Esophagus squamous epithelium (tissue), 5 donors: ENCODE data around the gene MOV10. TPM values are rescaled to one million over a fixed set of nuclear protein-coding genes. Genes with fewer than 3 reads are reported as not detected.

ENCODE experiments used
- DNase-seq: peaks from one replicate; lab custom pipeline; 2025; lab: John Stamatoyannopoulos, UW
- H3K27ac ChIP-seq, 4 donors: fragments of 200-600 bp; sonication (generic); one replicate each; pipeline ENCODE4 v1.5.1; 2016 to 2019; ENCODE audit warnings: mild to moderate bottlenecking in 1 of 4
- H3K27me3 ChIP-seq, 4 donors: fragments of 200-600 bp; sonication (generic); 1 replicate in 3 of 4; 2 replicates in 1 of 4; pipeline versions ENCODE4 v1.5.1 to v1.6.0; 2017 to 2021; ENCODE audit warnings: antibody characterized with exemption in 1 of 4
- H3K36me3 ChIP-seq, 3 donors: fragments of 200-600 bp; sonication (generic); one replicate each; pipeline ENCODE4 v1.5.1; 2016 to 2019
- H3K4me1 ChIP-seq, 3 donors: fragments of 200-600 bp; sonication (generic); one replicate each; pipeline ENCODE4 v1.5.1; 2017 to 2019
- H3K4me3 ChIP-seq, 4 donors: fragments of 200-600 bp; sonication (generic); 1 replicate in 3 of 4; 2 replicates in 1 of 4; pipeline ENCODE4 v1.5.1; 2016 to 2019; ENCODE audit warnings: mild to moderate bottlenecking in 2 of 4, moderate library complexity in 1 of 4
- H3K9me3 ChIP-seq, 3 donors: fragments of 200-600 bp; sonication (generic); one replicate each; pipeline ENCODE4 v1.5.1; 2016 to 2019
- POLR2A ChIP-seq, 4 donors: fragments of 450-650 bp; IDR thresholded peaks; one replicate each; pipeline ENCODE4 v1.6.1; 2017; ENCODE audit warnings: antibody characterized with exemption in 4 of 4, mild to moderate bottlenecking in 4 of 4, moderate library complexity in 3 of 4
- WGBS, 2 donors: methylation state at CpG; one replicate each; pipeline ENCODE4 v1.1.5; 2018; 5-methylcytosine and 5-hydroxymethylcytosine counted together
- intact Hi-C: fragments of 100-400 bp; cut with DNase I; formaldehyde crosslinking; loops from one replicate; pipeline ENCODE4 v1.15.0; 2022
- total RNA-seq, 4 donors: library from RNA; depleted of rRNA; stranded (reverse); fragments of >200 nt; gene quantifications; one replicate each; pipeline ENCODE4 v1.1.0, GENCODE V29; 2016
- TF ChIP-seq, protein P1 (sequence below), 6 experiments: fragments of 450-650 bp in 4 of 6; fragments of 200-600 bp in 2 of 6; sonication (generic) in 2 of 6; IDR thresholded peaks; one replicate each; pipeline ENCODE4 v1.5.1; 2016 to 2019; ENCODE audit warnings: antibody characterized with exemption in 6 of 6, mild to moderate bottlenecking in 4 of 6, moderate library complexity in 4 of 6
- donor health status: DM: yes; HTN: yes; CAD: no.

Gene MOV10
- total RNA-seq, 4 donors from 2014 or later: 16.5 to 34.2 (median 28.9) TPM

DNA sequence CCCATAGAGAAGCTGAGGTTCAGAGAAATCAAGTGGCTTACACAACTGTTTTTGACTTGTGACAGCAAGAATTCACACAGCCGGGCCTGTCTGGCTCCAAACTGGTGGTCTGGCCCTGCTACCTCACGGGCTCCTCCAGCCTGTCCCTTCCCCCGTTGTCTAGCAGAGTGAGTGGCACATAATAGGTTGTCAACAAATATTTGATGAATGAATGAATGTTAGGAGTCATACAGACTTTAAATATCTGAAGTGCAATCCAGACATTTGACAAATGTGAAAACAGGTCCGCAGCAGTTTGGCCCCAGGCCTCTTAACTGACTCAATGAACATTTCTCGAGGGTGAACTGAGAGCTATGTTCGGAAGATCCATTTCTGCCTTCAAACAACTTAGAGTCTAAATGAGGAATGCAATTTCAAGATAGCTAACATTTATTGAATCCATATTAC is 33.6 kb downstream of the MOV10 start:
- no peak overlapping the region for H3K4me3 ChIP-seq
- intact Hi-C loops: loop anchor here (5.0 to 10.0 kb wide), 2 partner anchors 203 to 316 kb away; partner anchors contain the start of gene WNT2B
- WGBS, 2 donors: 41 to 52% methylated on average over 6 of the region's 6 CpGs
- DNase-seq: no peak
- H3K4me1 ChIP-seq: peaks cover 21 to 47% (median 33%) of the 10 kb centered on the region in 3 donors
- no peak for TF ChIP-seq POLR2A (IDR thresholded peaks at IDR 0.05)
- TF ChIP-seq, protein P1, sequence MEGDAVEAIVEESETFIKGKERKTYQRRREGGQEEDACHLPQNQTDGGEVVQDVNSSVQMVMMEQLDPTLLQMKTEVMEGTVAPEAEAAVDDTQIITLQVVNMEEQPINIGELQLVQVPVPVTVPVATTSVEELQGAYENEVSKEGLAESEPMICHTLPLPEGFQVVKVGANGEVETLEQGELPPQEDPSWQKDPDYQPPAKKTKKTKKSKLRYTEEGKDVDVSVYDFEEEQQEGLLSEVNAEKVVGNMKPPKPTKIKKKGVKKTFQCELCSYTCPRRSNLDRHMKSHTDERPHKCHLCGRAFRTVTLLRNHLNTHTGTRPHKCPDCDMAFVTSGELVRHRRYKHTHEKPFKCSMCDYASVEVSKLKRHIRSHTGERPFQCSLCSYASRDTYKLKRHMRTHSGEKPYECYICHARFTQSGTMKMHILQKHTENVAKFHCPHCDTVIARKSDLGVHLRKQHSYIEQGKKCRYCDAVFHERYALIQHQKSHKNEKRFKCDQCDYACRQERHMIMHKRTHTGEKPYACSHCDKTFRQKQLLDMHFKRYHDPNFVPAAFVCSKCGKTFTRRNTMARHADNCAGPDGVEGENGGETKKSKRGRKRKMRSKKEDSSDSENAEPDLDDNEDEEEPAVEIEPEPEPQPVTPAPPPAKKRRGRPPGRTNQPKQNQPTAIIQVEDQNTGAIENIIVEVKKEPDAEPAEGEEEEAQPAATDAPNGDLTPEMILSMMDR (IDR thresholded peaks at IDR 0.05): no peak
- peak overlapping the region in 3 of 4 donors; percentile 95 to 96 (median 95) for H3K27ac ChIP-seq
- no peaks in the 10 kb centered on the region for H3K9me3 ChIP-seq
- no peaks in the 10 kb centered on the region for H3K27me3 ChIP-seq
- H3K36me3 ChIP-seq: peaks cover 0 to 30% (median 0%) of the 10 kb centered on the region in 3 donors

DNA sequence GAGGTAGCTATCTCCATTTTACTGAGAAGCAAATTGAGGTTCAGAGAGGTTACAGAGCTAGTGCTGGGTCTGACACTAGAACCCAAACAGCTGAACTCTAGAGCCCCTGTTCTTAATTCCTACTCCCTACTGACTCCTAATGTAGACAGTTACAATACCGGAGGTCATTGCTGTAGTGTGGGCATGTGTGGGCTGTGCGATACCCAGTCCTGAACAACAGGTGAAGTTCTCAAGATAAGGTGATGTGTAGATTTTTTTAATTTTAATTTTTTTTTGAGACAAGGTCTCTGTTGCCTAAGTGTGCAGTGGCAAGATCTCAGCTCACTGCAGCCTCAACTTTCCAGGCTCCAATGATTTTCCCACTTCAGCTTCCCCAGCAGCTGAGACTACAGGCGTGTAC is 34.0 kb downstream of the MOV10 start:
- Histone ChIP-seq H3K9me3 (no peaks in the 10 kb centered on the region), H3K27ac (no peak overlapping the region), H3K4me3 (no peak overlapping the region), H3K27me3 (no peaks in the 10 kb centered on the region), H3K36me3 (peaks cover 0 to 26% (median 0%) of the 10 kb centered on the region in 3 donors), H3K4me1 (peaks cover 21 to 45% (median 30%) of the 10 kb centered on the region in 3 donors)
- no peak for DNase-seq
- intact Hi-C loops: loop anchor here (5.0 to 10.0 kb wide), 2 partner anchors 204 to 316 kb away; partner anchors contain the start of gene WNT2B
- TF ChIP-seq, protein P1 (IDR thresholded peaks at IDR 0.05): no peak
- no peak for TF ChIP-seq POLR2A (IDR thresholded peaks at IDR 0.05)
- 88 to 93% methylated on average over 3 of the region's 3 CpGs for WGBS, 2 donors

DNA sequence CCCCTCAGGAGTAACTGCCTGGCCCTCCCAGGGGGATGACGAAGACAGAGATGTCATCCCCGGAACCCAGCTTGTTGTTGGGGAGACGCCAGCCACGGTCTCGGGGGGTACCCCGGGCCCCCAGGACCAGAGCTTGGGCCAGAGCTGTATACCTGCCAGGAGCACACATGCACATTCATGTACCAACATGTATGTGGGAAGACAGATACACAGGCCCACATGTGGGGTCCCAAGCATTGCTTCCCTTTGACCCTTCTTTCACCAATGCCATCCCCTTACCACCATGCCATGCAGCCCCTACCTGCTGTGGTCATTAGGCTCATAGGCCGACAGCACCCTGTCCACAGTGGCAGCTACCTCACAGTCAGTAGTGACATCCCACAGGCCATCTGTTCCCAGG is 35.7 kb downstream of the MOV10 start:
- no peak overlapping the region for H3K4me3 ChIP-seq

DNA sequence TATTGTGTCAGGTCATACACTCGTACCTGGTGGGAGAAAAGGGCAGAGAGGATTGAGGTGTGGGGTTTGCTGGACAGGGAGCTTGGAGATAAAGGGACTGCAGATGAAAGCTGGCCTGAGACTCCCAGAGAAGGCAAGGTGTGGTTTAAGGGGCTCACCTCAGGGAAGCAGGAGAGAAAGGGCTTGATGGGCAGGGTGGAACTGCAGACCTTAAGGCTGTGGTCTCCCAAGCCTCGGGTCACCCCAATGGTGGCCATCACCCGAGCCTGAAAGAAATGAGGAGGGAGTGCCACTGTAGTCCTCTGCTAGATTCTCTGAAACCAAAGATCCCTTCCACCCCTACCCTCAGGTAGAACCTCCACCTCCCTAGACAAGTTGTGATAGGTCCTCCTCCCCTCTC is 36.1 kb downstream of the MOV10 start:
- 80 to 92% methylated on average over 2 to 3 of the region's 3 CpGs for WGBS, 2 donors
- H3K9me3 ChIP-seq: no peaks in the 10 kb centered on the region
- no peaks in the 10 kb centered on the region for H3K27me3 ChIP-seq
- intact Hi-C loops: no loop called here
- no peak overlapping the region for H3K4me3 ChIP-seq
- peaks cover 0 to 24% (median 0%) of the 10 kb centered on the region in 3 donors for H3K36me3 ChIP-seq
- DNase-seq: no peak
- TF ChIP-seq POLR2A (IDR thresholded peaks at IDR 0.05): no peak
- TF ChIP-seq, protein P1 (IDR thresholded peaks at IDR 0.05): no peak
- peaks cover 4 to 42% (median 24%) of the 10 kb centered on the region in 3 donors for H3K4me1 ChIP-seq
- no peak overlapping the region for H3K27ac ChIP-seq

More for the DNA sequence above, 35.7 kb downstream of the MOV10 start:
- H3K36me3 ChIP-seq: peaks cover 0 to 24% (median 0%) of the 10 kb centered on the region in 3 donors
- no peaks in the 10 kb centered on the region for H3K9me3 ChIP-seq
- intact Hi-C loops: no loop called here
- TF ChIP-seq, protein P1 (IDR thresholded peaks at IDR 0.05): no peak
- no peak for TF ChIP-seq POLR2A (IDR thresholded peaks at IDR 0.05)
- DNase-seq: no peak
- WGBS, 2 donors: 80 to 89% methylated on average over 5 to 7 of the region's 7 CpGs
- H3K27ac ChIP-seq: no peak overlapping the region
- peaks cover 8 to 45% (median 28%) of the 10 kb centered on the region in 3 donors for H3K4me1 ChIP-seq
- H3K27me3 ChIP-seq: no peaks in the 10 kb centered on the region

DNA sequence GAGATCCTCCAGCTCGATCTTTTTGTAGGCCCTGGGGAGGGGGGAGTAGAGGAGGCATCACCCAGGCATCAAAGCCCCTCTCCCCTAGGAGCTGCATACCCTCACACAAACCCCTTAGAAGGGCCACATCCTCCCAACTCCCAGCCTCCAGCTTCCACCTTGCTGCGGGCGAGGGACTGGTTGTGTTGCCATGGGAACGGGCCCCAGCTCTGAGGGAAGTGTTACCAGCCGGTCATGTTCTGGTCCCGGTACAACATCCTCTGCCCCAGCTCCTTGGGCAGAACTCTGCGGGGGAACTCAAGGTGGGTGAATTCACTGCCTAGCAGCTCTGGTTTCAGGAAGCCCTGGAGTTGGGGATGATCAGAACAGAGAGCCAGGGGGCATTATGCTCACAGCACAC is 36.6 kb downstream of the MOV10 start:
- H3K27me3 ChIP-seq: no peaks in the 10 kb centered on the region
- H3K27ac ChIP-seq: no peak overlapping the region
- H3K36me3 ChIP-seq: peaks cover 0 to 24% (median 0%) of the 10 kb centered on the region in 3 donors
- TF ChIP-seq POLR2A (IDR thresholded peaks at IDR 0.05): no peak
- TF ChIP-seq, protein P1 (IDR thresholded peaks at IDR 0.05): no peak
- H3K4me3 ChIP-seq: no peak overlapping the region
- no peaks in the 10 kb centered on the region for H3K9me3 ChIP-seq
- 50 to 85% methylated on average over 3 to 4 of the region's 7 CpGs for WGBS, 2 donors
- peaks cover 0 to 42% (median 24%) of the 10 kb centered on the region in 3 donors for H3K4me1 ChIP-seq
- intact Hi-C loops: no loop called here
- no peak for DNase-seq
